ENCODE results near the gene ASPHD1. TPM values are rescaled to one million over a fixed set of nuclear protein-coding genes. Genes with fewer than 3 reads are reported as not detected.
A peak's percentile ranks its signal among the peaks of the same experiment; 100 is the strongest.

ASPHD1 gene, protein sequence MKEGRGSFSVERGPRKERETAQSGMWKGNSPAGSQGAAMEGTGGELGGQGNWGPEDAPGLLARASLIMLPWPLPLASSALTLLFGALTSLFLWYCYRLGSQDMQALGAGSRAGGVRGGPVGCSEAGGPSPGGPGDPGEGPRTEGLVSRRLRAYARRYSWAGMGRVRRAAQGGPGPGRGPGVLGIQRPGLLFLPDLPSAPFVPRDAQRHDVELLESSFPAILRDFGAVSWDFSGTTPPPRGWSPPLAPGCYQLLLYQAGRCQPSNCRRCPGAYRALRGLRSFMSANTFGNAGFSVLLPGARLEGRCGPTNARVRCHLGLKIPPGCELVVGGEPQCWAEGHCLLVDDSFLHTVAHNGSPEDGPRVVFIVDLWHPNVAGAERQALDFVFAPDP
- 0.28 TPM for polyA plus RNA-seq (2012; ENCODE audit: low read depth, missing spikeins)

DNA sequence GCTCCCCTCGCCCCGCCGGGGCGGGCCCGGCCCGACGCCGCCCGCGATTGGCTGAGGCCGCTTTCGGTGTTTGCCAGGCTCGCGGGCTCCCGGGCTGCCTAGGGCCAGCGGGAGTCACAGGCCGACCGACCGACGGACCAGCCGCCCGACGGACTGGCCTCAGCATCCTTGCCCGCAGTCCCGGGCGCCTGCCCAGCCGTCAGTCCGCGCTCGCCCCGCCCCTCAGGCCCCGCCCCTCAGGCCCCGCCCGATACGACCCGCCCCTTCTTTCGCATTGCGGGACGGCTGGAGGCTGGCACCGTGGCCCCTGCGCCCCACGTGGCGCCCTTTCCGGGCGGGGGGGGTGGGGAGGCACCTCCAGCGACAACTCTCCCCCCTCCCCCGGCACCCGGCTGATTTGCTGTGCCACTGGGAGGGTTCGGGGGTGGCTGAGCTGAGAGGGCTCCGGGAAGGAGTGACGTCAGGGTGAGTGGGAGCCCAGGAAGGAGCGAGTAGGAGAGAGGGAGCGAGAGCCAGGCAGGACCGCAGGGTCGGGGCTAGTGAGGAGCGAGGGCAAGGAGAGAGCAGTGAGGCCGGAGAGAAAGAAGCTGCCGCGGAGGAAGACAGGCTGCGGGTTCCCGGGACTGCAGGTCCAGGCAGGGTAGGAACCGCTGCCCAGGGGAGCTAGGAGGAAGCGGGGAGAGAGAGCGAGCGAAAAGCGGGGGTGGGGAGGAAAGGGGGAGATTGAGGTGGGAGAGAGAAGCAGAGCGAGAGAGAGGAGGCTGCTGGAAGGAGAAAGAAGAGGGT lies at the start of gene ASPHD1:
ASPHD1 (plus strand) TSS at position 387 of the 786 bp plus-strand sequence. CDS start 484 bp downstream, outside the sequence.
- no peak for TF ChIP-seq POLR2AphosphoS5 (IDR thresholded peaks at IDR 0.05; ENCODE audit: low read depth, low read length)
- TF ChIP-seq TAF1 (IDR thresholded peaks at IDR 0.05; ENCODE audit: low read depth, low read length), result no peak
- TF ChIP-seq SPI1 (IDR thresholded peaks at IDR 0.05; ENCODE audit: low read depth, low read length), result no peak
- TF ChIP-seq PAX5 (IDR thresholded peaks at IDR 0.05; ENCODE audit: insufficient read depth, low read length, severe bottlenecking), result no peak
- no peak for TF ChIP-seq POU2F2 (IDR thresholded peaks at IDR 0.05; ENCODE audit: low read depth, low read length)
- no peak for TF ChIP-seq POLR2A (IDR thresholded peaks at IDR 0.05; ENCODE audit: low read depth, low read length)
- DNase-seq (ENCODE audit: insufficient read length, low spot score), result peak; percentile 91
- FAIRE-seq, result peak; percentile 87

DNA sequence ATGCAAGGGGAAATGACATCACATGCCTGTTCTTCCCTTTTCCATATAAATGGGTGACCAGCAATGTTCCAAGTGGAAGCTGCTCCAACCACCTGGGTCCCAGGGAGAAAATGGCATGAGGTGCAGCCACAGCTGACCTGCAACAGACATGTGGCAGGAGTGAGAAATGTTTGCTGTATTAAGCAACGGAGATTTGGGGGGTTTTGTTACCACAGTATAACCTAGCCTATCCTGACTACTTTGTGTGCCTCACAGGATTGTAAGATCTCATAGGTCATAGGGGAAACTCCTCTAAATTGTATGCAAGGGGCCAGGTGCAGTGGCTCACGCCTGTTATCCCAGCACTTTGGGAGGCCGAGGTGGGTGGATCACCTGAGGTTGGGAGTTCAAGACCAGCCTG lies 49.3 kb upstream of the ASPHD1 start:
- no peak for TF ChIP-seq SPI1 (IDR thresholded peaks at IDR 0.05; ENCODE audit: low read depth, low read length)
- no peak for DNase-seq (ENCODE audit: insufficient read length, low spot score)
- no peak for FAIRE-seq

DNA sequence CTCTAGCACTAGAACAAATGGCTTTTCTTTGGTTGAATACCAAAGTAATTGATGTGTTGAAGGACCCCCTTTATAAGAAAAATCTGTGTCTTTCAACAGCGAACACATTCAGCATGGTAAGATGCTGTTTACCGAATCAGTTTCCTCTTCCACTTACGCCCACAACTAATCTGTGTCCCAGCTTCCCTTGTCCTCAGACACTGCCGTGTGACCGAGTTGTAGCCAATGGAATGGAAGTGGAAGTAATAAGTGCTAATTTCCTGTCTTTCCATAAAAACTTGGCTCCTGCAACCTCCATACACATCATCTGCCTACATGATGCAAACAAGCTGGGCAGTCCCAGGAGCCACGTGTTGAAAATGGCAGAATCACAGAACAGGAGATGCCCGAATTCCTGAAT lies 47.6 kb upstream of the ASPHD1 start:
- TF ChIP-seq TAF1 (IDR thresholded peaks at IDR 0.05; ENCODE audit: low read depth, low read length) (no peak), POLR2AphosphoS5 (IDR thresholded peaks at IDR 0.05; ENCODE audit: low read depth, low read length) (no peak), SPI1 (IDR thresholded peaks at IDR 0.05; ENCODE audit: low read depth, low read length) (no peak), POU2F2 (IDR thresholded peaks at IDR 0.05; ENCODE audit: low read depth, low read length) (no peak), PAX5 (IDR thresholded peaks at IDR 0.05; ENCODE audit: insufficient read depth, low read length, severe bottlenecking) (no peak), POLR2A (IDR thresholded peaks at IDR 0.05; ENCODE audit: low read depth, low read length) (no peak)
- no peak for FAIRE-seq
- DNase-seq (ENCODE audit: insufficient read length, low spot score), result no peak

DNA sequence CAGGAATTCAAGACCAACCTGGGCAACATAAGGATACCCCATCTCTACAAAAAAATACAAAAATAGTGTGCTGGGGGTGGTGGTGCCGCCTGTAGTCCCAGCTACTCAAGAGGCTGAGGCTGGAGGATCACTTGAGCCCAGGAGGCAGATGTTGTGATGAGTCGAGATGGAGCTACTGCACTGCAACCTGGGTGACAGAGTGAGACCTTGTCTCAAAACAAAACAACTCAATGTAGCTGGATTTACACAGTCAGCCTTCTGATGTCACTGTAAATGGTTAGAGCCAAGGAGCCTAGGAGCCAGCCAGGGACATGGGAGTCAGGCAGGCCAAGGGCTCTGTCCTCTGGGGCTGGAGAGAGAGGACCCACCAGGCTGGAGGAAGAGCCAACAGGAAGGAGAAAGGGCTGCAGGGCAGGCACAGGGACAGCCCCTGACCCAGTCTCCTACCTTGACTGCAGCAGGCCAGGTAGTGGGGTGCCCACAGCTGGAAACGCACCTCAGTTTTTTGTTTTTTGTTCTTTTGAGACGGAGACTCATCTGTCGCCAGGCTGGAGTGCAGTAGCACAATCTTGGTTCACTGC lies 45.7 kb upstream of the ASPHD1 start:
- no peak for FAIRE-seq
- TF ChIP-seq POLR2A (IDR thresholded peaks at IDR 0.05; ENCODE audit: low read depth, low read length) (no peak), POU2F2 (IDR thresholded peaks at IDR 0.05; ENCODE audit: low read depth, low read length) (no peak), TAF1 (IDR thresholded peaks at IDR 0.05; ENCODE audit: low read depth, low read length) (no peak), POLR2AphosphoS5 (IDR thresholded peaks at IDR 0.05; ENCODE audit: low read depth, low read length) (no peak), SPI1 (IDR thresholded peaks at IDR 0.05; ENCODE audit: low read depth, low read length) (no peak), PAX5 (IDR thresholded peaks at IDR 0.05; ENCODE audit: insufficient read depth, low read length, severe bottlenecking) (no peak)
- no peak for DNase-seq (ENCODE audit: insufficient read length, low spot score)

DNA sequence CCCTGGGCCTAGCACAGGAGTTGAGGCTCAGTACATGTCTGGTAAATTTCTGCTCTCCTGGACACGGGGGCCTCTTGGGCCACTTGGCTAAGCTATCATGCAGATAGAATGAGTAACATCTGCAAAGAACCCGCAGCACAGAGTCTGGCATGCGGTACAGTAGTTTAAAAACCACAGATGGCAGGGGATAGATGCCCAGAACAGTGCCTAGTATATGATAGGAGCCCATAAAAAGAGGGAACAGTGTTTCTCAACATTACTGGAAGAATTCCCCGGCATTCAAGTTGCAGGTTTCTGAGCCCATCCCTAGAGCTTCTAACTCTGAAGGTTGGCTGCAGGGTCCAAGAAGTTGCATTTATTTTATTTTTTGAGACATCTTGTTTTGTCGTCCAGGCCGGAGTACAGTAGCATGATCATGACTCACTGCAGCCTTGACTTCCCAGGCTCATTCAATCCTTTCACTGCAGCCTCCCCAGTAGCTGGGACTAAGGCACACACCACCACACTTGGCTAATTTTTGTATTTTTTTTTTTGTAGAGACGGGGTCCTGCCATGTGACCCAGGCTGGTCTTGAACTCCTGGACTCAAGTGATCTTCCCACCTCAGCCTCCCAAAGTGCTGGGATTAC lies 43.0 kb upstream of the ASPHD1 start:
- DNase-seq (ENCODE audit: insufficient read length, low spot score), result no peak
- TF ChIP-seq POU2F2 (IDR thresholded peaks at IDR 0.05; ENCODE audit: low read depth, low read length), result no peak
- TF ChIP-seq POLR2AphosphoS5 (IDR thresholded peaks at IDR 0.05; ENCODE audit: low read depth, low read length), result no peak
- no peak for TF ChIP-seq POLR2A (IDR thresholded peaks at IDR 0.05; ENCODE audit: low read depth, low read length)
- TF ChIP-seq SPI1 (IDR thresholded peaks at IDR 0.05; ENCODE audit: low read depth, low read length), result no peak
- no peak for TF ChIP-seq PAX5 (IDR thresholded peaks at IDR 0.05; ENCODE audit: insufficient read depth, low read length, severe bottlenecking)
- TF ChIP-seq TAF1 (IDR thresholded peaks at IDR 0.05; ENCODE audit: low read depth, low read length), result no peak

DNA sequence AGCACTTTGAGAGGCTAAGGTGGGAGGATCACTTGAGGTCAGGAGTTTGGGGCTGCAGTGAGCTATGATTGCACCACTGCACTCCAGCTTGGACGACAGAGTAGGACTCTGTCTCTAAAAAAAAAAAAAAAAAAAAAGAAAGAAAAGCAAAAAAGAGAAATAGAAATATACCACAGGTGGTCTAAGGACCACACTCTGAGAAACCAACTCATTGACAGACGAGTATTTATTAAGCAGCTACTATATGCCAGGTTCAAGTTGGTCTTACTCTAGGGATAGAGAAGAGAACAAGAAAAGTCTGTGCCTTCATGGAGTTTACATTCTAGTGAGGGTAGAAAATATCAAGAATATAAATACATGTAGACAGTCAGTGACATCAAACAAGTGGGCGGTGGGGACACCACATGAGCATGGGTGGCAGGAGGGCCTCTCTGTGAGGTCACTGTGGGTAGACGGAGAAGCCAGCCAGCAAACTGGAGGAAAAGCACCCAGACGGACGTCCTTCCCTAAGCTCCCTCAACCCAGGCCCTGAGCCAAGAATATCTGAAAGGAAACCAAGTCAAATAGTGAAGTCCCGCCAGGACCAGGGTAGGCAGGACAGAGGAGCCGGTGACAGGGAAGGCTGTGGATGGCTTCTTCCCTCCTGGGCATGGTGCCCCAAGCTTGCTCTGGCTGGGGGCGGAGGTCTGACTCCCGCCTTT lies 42.0 kb upstream of the ASPHD1 start:
- DNase-seq (ENCODE audit: insufficient read length, low spot score) (no peak), FAIRE-seq (no peak)
- TF ChIP-seq POU2F2 (IDR thresholded peaks at IDR 0.05; ENCODE audit: low read depth, low read length) (no peak), POLR2A (IDR thresholded peaks at IDR 0.05; ENCODE audit: low read depth, low read length) (no peak), TAF1 (IDR thresholded peaks at IDR 0.05; ENCODE audit: low read depth, low read length) (no peak), PAX5 (IDR thresholded peaks at IDR 0.05; ENCODE audit: insufficient read depth, low read length, severe bottlenecking) (no peak), POLR2AphosphoS5 (IDR thresholded peaks at IDR 0.05; ENCODE audit: low read depth, low read length) (no peak), SPI1 (IDR thresholded peaks at IDR 0.05; ENCODE audit: low read depth, low read length) (no peak)

More for the DNA sequence above, 43.0 kb upstream of the ASPHD1 start:
- FAIRE-seq, result no peak

DNA sequence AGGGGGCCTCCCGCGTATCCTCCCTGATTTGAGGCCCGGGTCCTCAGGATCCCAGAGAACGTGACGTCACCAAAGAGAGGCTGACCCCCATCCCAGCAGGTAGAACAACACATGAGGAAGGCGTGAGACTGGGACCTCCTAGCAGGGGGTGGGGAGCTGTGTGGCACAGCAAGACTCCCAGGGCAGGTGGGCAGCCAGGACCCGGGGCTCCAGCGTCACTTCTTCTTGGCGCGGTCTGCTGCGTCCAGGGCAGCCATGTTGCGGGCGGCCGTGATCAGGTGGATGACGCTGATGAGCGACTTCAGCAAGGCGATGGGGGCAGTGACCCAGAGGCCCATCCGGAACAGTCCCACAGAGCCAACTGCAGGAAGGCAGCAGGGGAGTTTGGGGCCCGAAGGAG lies 41.3 kb upstream of the ASPHD1 start:
- no peak for TF ChIP-seq SPI1 (IDR thresholded peaks at IDR 0.05; ENCODE audit: low read depth, low read length)
- no peak for TF ChIP-seq POLR2A (IDR thresholded peaks at IDR 0.05; ENCODE audit: low read depth, low read length)
- TF ChIP-seq PAX5 (IDR thresholded peaks at IDR 0.05; ENCODE audit: insufficient read depth, low read length, severe bottlenecking), result no peak
- TF ChIP-seq POLR2AphosphoS5 (IDR thresholded peaks at IDR 0.05; ENCODE audit: low read depth, low read length), result no peak
- TF ChIP-seq POU2F2 (IDR thresholded peaks at IDR 0.05; ENCODE audit: low read depth, low read length), result no peak
- TF ChIP-seq TAF1 (IDR thresholded peaks at IDR 0.05; ENCODE audit: low read depth, low read length), result no peak
- no peak for FAIRE-seq
- no peak for DNase-seq (ENCODE audit: insufficient read length, low spot score)

DNA sequence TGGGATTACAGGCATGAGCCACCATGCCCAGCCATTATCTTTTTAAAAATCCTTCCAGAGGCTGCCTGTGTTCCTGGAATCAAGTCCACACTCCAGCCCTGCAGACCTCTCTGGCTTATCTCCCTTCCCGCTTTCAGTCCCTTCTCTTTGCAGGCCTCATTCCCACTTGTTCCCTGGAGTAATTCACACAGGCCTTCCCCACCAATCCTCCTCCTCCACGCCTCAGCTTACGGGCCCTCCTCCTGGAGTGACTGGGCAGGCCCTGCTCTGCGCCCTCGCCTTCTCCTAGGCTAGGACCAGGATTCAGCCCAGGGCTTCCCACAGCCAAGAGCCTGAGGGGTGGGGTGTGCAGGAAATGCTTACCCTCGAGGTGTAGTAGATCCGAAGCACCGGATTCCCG lies 40.1 kb upstream of the ASPHD1 start:
- TF ChIP-seq POLR2AphosphoS5 (IDR thresholded peaks at IDR 0.05; ENCODE audit: low read depth, low read length) (no peak), PAX5 (IDR thresholded peaks at IDR 0.05; ENCODE audit: insufficient read depth, low read length, severe bottlenecking) (no peak), SPI1 (IDR thresholded peaks at IDR 0.05; ENCODE audit: low read depth, low read length) (no peak), POLR2A (IDR thresholded peaks at IDR 0.05; ENCODE audit: low read depth, low read length) (no peak), TAF1 (IDR thresholded peaks at IDR 0.05; ENCODE audit: low read depth, low read length) (no peak), POU2F2 (IDR thresholded peaks at IDR 0.05; ENCODE audit: low read depth, low read length) (no peak)
- FAIRE-seq, result no peak
- no peak for DNase-seq (ENCODE audit: insufficient read length, low spot score)
